Spleen (tissue), 7 donors: ENCODE data around the gene NFS1.

Experiments
- CTCF ChIP-seq, 11 experiments: fragments of 200-600 bp in 7 of 11; fragments of 450-650 bp in 4 of 11; sonication (generic) in 4 of 11; IDR thresholded peaks in 8 of 11; conservative IDR thresholded peaks in 3 of 11; 1 replicate in 7 of 11; 2 replicates in 4 of 11; pipeline versions ENCODE4 v1.4.0 to v1.8.0; 2016 to 2021; ENCODE audit warnings: antibody characterized with exemption in 11 of 11, inconsistent platforms in 4 of 11, mild to moderate bottlenecking in 1 of 11
- POLR2A ChIP-seq, 3 donors: fragments of 450-650 bp; IDR thresholded peaks; one replicate each; pipeline ENCODE4 v1.5.1; 2017; ENCODE audit warnings: antibody characterized with exemption in 3 of 3, mild to moderate bottlenecking in 1 of 3
- donor health status: DM: no; HTN: no; CAD: no; lungs with moderate emphysema.
- donor health status: DM: no; HTN: no; CAD: no.
- donor health status: DM: no; HTN: no; CAD: no.

GRCh38 chr20:35638751-35639150 lies 60.4 kb downstream of the NFS1 start:
- TF ChIP-seq CTCF (IDR thresholded peaks at IDR 0.05 in 8 of 11, conservative IDR thresholded peaks at IDR 0.05 in 3 of 11): no peak
- no peak for TF ChIP-seq POLR2A (IDR thresholded peaks at IDR 0.05)
